GM18951 (cell line): ENCODE results near the gene SHC4.
"Not testable (repeated sequence)": the region's sequence is repeated elsewhere in the genome, so short reads cannot be mapped to it uniquely, and the experiment has no call there.

Experiments used
- POLR2A ChIP-seq: IDR thresholded peaks from 4 replicates; pipeline ENCODE4 v1.6.1; 2011; ENCODE audit warnings: mild to moderate bottlenecking; ENCODE audit not compliant: insufficient read length, insufficient read depth; ENCODE audit errors: extremely low read depth
- in situ Hi-C: fragments of 300-500 bp; cut with MboI; formaldehyde crosslinking; loops from one replicate; pipeline ENCODE4 v1.12.0; 2022; ENCODE audit warnings: low sequenced_read_pairs, mixed read lengths, inconsistent platforms; ENCODE audit not compliant: unreplicated experiment

SHC4 gene

GRCh38 chr15:48800811-48801455 is 162.8 kb downstream of the SHC4 start:
- TF ChIP-seq POLR2A: no peak
- in situ Hi-C loops: loop anchor here (25.0 kb wide), 1 partner anchor 439 kb away; no protein-coding TSS in a partner anchor

GRCh38 chr15:48800245-48800644 is 163.5 kb downstream of the SHC4 start:
- TF ChIP-seq POLR2A: no peak
- in situ Hi-C loops: loop anchor here (25.0 kb wide), 1 partner anchor 438 kb away; no protein-coding TSS in a partner anchor

DNA sequence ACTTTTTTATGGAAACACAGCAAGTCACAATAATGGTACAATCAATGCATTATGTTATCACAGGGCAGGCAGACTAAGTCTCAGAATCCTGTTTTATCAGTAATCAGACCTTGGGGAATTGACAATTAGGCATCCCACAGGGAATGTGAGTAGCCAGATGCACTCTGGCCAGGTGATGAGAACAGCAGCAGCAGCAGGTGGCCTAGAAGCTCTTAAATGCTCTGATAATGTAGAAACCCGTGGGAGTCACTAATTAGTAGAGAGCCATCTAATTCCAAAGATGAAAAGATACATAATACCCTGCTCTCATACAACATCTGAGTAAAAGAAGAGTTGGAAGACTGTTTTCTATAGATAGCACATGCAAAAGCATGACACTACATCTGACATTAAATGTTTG is 165.4 kb downstream of the SHC4 start:
- no peak for TF ChIP-seq POLR2A
- in situ Hi-C loops: no loop called here

DNA sequence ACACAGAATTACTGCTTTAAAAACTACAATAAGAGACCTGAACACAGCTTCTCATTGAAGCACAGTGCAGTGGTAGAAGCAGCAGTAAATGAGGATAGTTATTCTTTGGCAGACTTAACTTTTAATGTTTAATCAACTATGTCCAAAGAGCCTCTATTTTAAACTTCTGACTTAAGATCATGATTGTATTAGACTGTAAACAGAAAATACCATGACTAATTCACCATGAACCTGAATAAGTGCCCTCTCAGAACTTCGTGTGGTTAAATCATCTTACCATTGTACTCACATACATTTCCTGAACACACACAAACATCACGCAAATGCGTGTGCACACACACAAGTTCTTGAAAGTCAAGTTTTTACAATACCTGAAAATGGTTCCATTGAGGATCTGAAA is 166.8 kb downstream of the SHC4 start:
- no peak for TF ChIP-seq POLR2A
- in situ Hi-C loops: no loop called here

DNA sequence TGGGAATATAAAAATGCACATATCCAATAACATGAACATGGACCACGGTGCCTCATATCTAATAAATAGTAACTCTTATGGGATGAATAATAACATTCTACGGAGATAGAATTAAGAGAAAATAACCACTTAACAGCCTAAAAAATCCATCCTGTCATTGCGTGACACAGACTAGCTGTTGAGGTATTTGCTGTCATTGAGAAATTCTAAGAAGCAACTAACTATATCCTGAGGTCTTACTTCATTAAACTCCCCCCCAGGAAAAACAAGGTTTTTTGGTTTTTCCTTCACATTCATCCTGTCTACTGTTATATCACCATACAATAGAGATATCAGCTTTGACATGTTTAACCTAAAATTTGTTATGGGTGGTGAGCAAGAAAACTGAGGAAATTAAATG is 167.2 kb downstream of the SHC4 start:
- no peak for TF ChIP-seq POLR2A
- in situ Hi-C loops: no loop called here

GRCh38 chr15:48795901-48796300 is 167.8 kb downstream of the SHC4 start:
- no peak for TF ChIP-seq POLR2A
- in situ Hi-C loops: no loop called here

- TF ChIP-seq POLR2A: no peak
- in situ Hi-C loops: no loop called here
These were observed 169.0 kb downstream of the SHC4 start for GRCh38 chr15:48794697-48795134.

GRCh38 chr15:48792408-48792807 is 171.3 kb downstream of the SHC4 start:
- in situ Hi-C loops: no loop called here
- no peak for TF ChIP-seq POLR2A

- in situ Hi-C loops: not testable (repeated sequence)
These were observed 173.1 kb downstream of the SHC4 start for GRCh38 chr15:48790466-48791115.

DNA sequence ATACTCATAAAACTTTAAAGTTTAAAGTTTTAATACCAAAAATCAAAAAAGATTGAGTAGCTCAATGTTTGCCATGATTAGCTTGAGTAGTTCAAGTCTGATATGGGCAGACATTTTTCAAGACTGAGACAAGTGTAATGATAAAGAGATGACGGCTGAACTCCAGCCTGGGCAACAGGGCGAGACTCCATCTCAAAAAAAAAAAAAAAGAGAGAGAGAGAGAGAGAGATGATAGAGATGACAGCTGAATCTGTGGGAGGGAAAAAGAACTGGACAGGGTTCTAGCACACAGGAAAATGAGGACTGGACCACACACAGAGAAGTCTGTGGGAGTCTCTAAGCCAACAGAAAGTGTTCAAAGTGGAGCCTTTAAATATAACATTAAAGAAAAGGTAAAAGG is 178.0 kb downstream of the SHC4 start:
- no peak for TF ChIP-seq POLR2A
- in situ Hi-C loops: no loop called here

DNA sequence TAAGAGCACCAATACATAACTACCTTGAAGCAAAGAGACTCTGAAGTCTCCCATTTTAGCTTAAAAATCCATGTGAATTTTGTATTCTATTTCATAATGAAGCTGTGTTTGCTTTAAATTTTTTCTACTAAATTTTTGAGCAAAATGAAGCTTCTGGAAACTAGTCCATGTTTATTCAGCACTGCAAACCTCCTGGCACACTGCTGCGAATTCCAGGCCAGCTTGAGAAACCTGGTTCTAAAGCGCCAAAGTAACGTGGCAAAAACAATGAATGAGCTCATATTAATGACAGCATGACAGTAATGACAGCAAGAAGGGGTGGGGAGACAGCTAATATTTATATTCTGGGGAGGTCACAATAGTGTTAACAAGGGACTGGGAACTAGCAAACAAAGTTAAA is 178.5 kb downstream of the SHC4 start:
- TF ChIP-seq POLR2A: no peak
- in situ Hi-C loops: no loop called here

GRCh38 chr15:48784756-48785155 is 179.0 kb downstream of the SHC4 start:
- no peak for TF ChIP-seq POLR2A
- in situ Hi-C loops: no loop called here

- no peak for TF ChIP-seq POLR2A
- in situ Hi-C loops: no loop called here
These were observed 180.8 kb downstream of the SHC4 start for GRCh38 chr15:48782911-48783310.

DNA sequence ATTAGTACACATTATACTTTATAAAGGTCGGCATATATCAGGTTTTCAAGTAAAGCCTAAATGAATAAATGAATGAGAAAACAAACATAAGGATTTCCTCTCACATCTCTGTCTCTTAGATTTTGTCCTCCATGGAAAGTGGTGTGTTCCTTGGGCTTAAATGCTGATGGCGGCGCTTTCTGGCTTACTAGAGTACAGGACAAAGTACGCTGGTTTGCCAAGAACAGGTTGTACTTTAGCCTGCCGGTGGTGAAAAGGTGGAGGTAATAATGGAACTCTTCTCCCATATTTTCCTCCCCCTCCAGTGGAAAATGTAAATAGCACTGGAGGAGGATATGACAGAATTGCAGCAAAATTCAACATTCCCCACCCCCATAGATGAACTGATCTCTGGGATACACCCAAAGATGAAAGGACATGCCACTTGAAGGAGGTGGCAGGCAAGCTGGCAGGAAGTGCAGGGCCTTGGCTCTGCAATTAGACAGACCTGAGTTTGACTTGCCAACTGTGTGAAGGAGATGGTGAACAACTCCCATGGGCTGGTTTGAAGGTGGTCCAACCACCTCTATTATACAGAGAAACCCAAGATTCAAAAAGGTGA is 182.1 kb downstream of the SHC4 start:
- no peak for TF ChIP-seq POLR2A
- in situ Hi-C loops: no loop called here
